GM18520 (cell line): Measurements from ENCODE around the gene RPL27.

Source experiments
- ATAC-seq: cut with Tn5 transposase; IDR thresholded peaks from one replicate; pipeline ENCODE4 v1.9.1; 2021; ENCODE audit not compliant: unreplicated experiment

Gene RPL27

DNA sequence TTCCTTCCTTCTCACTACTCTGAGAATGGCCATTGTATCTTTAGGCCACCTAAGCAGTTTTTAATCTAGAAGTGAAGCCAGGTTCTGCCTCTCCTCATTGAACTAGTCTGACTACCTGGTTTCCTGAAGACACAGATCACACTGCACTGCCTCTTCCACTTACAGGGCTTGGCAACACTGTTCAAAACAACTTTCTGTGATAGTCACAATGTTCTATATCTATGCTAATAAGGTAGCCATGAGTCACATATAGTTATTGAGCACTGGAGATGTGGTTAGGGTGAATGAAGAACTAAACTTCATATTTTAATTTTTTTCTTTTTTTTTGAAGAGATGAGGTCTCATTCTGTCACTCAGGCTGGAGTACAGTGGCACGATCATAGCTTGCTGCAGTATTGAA is 53.8 kb downstream of the RPL27 start:
- no peak for ATAC-seq
